Natural killer cell (primary cell): Measurements from ENCODE around the gene DGKK. TPM values are rescaled to one million over a fixed set of nuclear protein-coding genes. Genes with fewer than 3 reads are reported as not detected.

ENCODE experiments used
- ATAC-seq, 3 donors: fragments of 150-1000 bp in 2 of 3; fragments of 200-7000 bp in 1 of 3; cut with Tn5 transposase; 1 replicate in 1 of 3; 2 replicates in 2 of 3; pipeline ENCODE4 v1.10.0; 2021; ENCODE audit warnings: mild to moderate bottlenecking in 2 of 3, moderate library complexity in 2 of 3
- DNase-seq, 2 donors: peaks; one replicate each; pipeline versions ENCODE4 v3.0.0 to v3.0.0-alpha.2; 2013 to 2021; ENCODE audit warnings: mixed read lengths in 1 of 2
- H3K27ac ChIP-seq: one replicate; pipeline ENCODE4 v1.5.1; 2013; ENCODE audit warnings: mild to moderate bottlenecking, low read length
- H3K27me3 ChIP-seq: one replicate; pipeline ENCODE4 v1.6.1; 2013; ENCODE audit warnings: low read length; ENCODE audit not compliant: control insufficient read depth, insufficient read depth
- H3K36me3 ChIP-seq: one replicate; pipeline ENCODE4 v1.6.1; 2013; ENCODE audit warnings: low read length; ENCODE audit not compliant: control insufficient read depth, insufficient read depth
- H3K4me1 ChIP-seq: one replicate; pipeline ENCODE4 v1.6.1; 2013; ENCODE audit warnings: low read length; ENCODE audit not compliant: control insufficient read depth, insufficient read depth
- H3K4me3 ChIP-seq: one replicate; pipeline ENCODE4 v1.5.1; 2013; ENCODE audit warnings: low read length
- H3K9me3 ChIP-seq: one replicate; pipeline ENCODE4 v1.6.1; 2013; ENCODE audit warnings: low read length; ENCODE audit not compliant: control insufficient read depth, insufficient read depth
- H3K27ac Mint-ChIP-seq, 2 donors: one replicate each; pipeline ENCODE4 v1.8.0; 2022; ENCODE audit warnings: mild to moderate bottlenecking in 2 of 2, mixed read lengths in 2 of 2, moderate library complexity in 1 of 2
- H3K27me3 Mint-ChIP-seq, 2 donors: one replicate each; pipeline ENCODE4 v1.8.0; 2022; ENCODE audit warnings: low read depth in 2 of 2, mixed read lengths in 2 of 2
- H3K36me3 Mint-ChIP-seq: one replicate; pipeline ENCODE4 v1.8.0; 2022; ENCODE audit warnings: mixed read lengths
- H3K4me1 Mint-ChIP-seq, 2 donors: one replicate each; pipeline ENCODE4 v1.8.0; 2022; ENCODE audit warnings: mixed read lengths in 2 of 2
- H3K4me3 Mint-ChIP-seq: one replicate; pipeline ENCODE4 v1.8.0; 2022; ENCODE audit warnings: mild to moderate bottlenecking, moderate library complexity, mixed read lengths
- H3K9me3 Mint-ChIP-seq, 2 donors: one replicate each; pipeline ENCODE4 v1.8.0; 2022; ENCODE audit warnings: mixed read lengths in 2 of 2
- WGBS: methylation state at CpG from one replicate; pipeline ENCODE4 v1.1.7; 2013; ENCODE audit warnings: missing lambda C conversion rate; ENCODE audit not compliant: insufficient coverage; 5-methylcytosine and 5-hydroxymethylcytosine counted together
- intact Hi-C: fragments of 100-400 bp; cut with micrococcal nuclease; formaldehyde crosslinking; loops from one replicate; pipeline ENCODE4 v1.14.2; 2022
- total RNA-seq, 4 donors: library from RNA; stranded (reverse); fragments of 120-200 nt in 1 of 4; gene quantifications; one replicate each; pipeline versions ENCODE4 v1.2.3 to v1.2.4, GENCODE V29; 2013 to 2022
- TF ChIP-seq, protein P1 (sequence below): fragments of 200-600 bp; IDR thresholded peaks from one replicate; pipeline ENCODE4 v1.8.0; 2022; ENCODE audit warnings: antibody characterized with exemption

DGKK gene
- total RNA-seq, 3 donors from 2014 or later (not counting 1 experiment from before 2014, with no cell fraction given) = 8.8 to 11.4 (median 9.7) TPM

DNA sequence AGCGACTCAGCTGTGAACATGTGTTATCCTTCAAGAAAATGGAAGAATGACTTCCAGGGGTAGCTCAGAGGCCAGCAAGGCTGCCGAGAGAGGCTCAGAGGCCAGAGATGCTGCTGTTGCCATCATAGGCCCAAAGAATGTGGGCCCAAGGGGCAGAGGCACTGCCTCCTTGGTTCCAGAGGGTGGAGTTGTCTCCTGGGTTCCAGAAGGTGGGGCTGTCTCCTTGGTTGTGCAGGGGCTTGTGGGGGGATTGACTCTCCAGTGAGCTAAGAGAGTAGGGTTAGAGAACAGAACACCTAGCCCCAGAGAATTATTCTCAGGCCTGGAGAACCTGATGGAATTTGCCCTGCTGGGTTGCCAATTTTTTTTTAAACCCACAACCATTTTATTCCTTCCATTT, 62.6 kb downstream of the DGKK start:
- Histone ChIP-seq H3K36me3 (no peaks in the 10 kb centered on the region), H3K27me3 (no peaks in the 10 kb centered on the region), H3K9me3 (no peaks in the 10 kb centered on the region), H3K4me1 (no peaks in the 10 kb centered on the region), H3K27ac (no peak overlapping the region), H3K4me3 (no peak overlapping the region)
- Mint-ChIP-seq H3K4me1 (peaks cover 7 to 10% of the 10 kb centered on the region in 2 donors), H3K9me3 (peaks cover 0 to 3% of the 10 kb centered on the region in 2 donors), H3K36me3 (no peaks in the 10 kb centered on the region), H3K27me3 (peaks cover 0 to 18% of the 10 kb centered on the region in 2 donors), H3K27ac (no peak overlapping the region), H3K4me3 (no peak overlapping the region)
- intact Hi-C loops = no loop called here
- TF ChIP-seq, protein P1, sequence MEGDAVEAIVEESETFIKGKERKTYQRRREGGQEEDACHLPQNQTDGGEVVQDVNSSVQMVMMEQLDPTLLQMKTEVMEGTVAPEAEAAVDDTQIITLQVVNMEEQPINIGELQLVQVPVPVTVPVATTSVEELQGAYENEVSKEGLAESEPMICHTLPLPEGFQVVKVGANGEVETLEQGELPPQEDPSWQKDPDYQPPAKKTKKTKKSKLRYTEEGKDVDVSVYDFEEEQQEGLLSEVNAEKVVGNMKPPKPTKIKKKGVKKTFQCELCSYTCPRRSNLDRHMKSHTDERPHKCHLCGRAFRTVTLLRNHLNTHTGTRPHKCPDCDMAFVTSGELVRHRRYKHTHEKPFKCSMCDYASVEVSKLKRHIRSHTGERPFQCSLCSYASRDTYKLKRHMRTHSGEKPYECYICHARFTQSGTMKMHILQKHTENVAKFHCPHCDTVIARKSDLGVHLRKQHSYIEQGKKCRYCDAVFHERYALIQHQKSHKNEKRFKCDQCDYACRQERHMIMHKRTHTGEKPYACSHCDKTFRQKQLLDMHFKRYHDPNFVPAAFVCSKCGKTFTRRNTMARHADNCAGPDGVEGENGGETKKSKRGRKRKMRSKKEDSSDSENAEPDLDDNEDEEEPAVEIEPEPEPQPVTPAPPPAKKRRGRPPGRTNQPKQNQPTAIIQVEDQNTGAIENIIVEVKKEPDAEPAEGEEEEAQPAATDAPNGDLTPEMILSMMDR = no peak
- DNase-seq (no peak), ATAC-seq (no peak)
- 97% methylated on average over 2 of the region's 2 CpGs for WGBS

DNA sequence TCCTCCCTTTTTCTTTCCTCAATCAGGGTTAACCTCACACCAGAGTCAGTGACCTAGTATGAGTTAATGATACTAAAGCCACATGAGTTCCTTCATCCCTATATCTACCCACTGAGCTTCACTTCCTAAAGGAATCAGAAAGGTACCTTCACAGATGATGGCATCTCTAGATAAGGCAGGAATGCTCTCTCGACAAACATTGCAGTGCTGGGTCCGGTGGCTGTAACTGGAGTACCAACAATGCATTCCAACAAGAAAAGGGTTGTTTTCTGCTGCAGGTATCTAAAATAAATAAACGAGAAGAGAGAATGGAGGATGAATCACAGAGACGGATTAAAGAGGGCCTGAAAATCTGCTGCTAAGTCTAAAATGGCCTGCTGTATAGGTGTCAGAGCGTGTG, 66.7 kb downstream of the DGKK start:
- no peaks in the 10 kb centered on the region for H3K27me3 ChIP-seq
- Mint-ChIP-seq H3K9me3 (peaks cover 0 to 3% of the 10 kb centered on the region in 2 donors), H3K4me3 (no peak overlapping the region), H3K27ac (peak overlapping the region; percentile 31 to 71), H3K4me1 (peaks cover 16 to 20% of the 10 kb centered on the region in 2 donors), H3K27me3 (peaks cover 0 to 8% of the 10 kb centered on the region in 2 donors), H3K36me3 (no peaks in the 10 kb centered on the region)
- DNase-seq = no peak
- TF ChIP-seq, protein P1 = no peak
- no peak overlapping the region for H3K27ac ChIP-seq
- no peaks in the 10 kb centered on the region for H3K9me3 ChIP-seq
- 93% methylated on average over 5 of the region's 5 CpGs for WGBS
- ATAC-seq = no peak
- intact Hi-C loops = no loop called here
- H3K36me3 ChIP-seq = no peaks in the 10 kb centered on the region
- H3K4me1 ChIP-seq = no peaks in the 10 kb centered on the region
- H3K4me3 ChIP-seq = no peak overlapping the region

DNA sequence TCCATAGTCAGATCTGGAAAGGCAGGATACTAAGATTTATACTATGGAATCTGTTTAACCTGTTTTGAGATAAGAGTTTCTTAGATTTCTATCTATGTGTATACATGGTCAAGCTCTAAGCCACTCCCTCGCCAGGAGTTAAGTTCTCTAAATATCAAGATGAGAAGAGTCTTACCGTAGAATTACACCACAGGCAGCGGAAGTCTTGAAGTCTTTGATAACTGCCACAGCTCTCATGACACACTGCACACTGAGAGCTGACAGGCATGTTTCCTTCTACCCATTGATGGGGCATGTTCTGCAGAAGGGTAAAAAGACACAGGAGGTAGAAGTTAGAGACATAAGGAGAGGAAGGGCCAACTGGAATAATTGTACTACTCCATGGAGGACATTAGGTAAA, 67.7 kb downstream of the DGKK start:
- peak overlapping the region; percentile 40 to 71 for H3K27ac Mint-ChIP-seq
- no peaks in the 10 kb centered on the region for H3K36me3 Mint-ChIP-seq
- H3K9me3 Mint-ChIP-seq = peaks cover 0 to 3% of the 10 kb centered on the region in 2 donors
- TF ChIP-seq, protein P1 = no peak
- H3K4me3 Mint-ChIP-seq = peak overlapping the region; percentile 56
- H3K36me3 ChIP-seq = no peaks in the 10 kb centered on the region
- H3K4me1 Mint-ChIP-seq = peaks cover 22 to 31% of the 10 kb centered on the region in 2 donors
- H3K4me1 ChIP-seq = no peaks in the 10 kb centered on the region
- no peaks in the 10 kb centered on the region for H3K9me3 ChIP-seq
- 52% methylated on average over 3 of the region's 3 CpGs for WGBS
- no peak overlapping the region for H3K4me3 ChIP-seq
- no peak for DNase-seq
- no peaks in the 10 kb centered on the region for H3K27me3 ChIP-seq
- intact Hi-C loops = no loop called here
- H3K27ac ChIP-seq = peak overlapping the region; percentile 25
- peaks cover 0 to 14% of the 10 kb centered on the region in 2 donors for H3K27me3 Mint-ChIP-seq
- ATAC-seq = peak in 2 of 3 donors; percentile 53 to 54

DNA sequence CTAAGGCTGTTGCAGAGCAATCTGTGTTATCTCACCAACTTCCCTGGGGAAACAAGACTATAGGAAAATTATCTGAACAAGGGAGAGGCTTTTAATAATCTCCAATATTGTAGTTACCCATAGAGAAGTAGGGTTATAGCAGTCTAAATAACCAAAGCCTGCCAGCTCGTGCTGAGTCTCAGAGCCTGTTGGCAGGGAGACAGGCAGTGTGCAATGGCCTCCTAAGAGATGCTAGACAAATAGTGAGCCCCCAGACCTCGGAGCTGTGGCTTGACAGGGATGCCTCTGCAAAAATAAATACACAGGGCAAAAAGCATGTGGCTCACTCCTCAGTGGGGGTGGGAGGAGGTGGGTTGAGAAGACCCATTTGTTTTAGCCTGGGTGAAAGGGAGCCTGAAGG, 76.7 kb downstream of the DGKK start:
- TF ChIP-seq, protein P1 = no peak
- no peak overlapping the region for H3K4me3 Mint-ChIP-seq
- H3K9me3 ChIP-seq = no peaks in the 10 kb centered on the region
- peaks cover 2 to 12% of the 10 kb centered on the region in 2 donors for H3K27me3 Mint-ChIP-seq
- no peak for DNase-seq
- WGBS = 75% methylated on average over 2 of the region's 2 CpGs
- no peak for ATAC-seq
- intact Hi-C loops = no loop called here
- H3K27ac Mint-ChIP-seq = no peak overlapping the region
- H3K9me3 Mint-ChIP-seq = no peaks in the 10 kb centered on the region
- no peak overlapping the region for H3K27ac ChIP-seq
- peaks cover 12 to 48% of the 10 kb centered on the region in 2 donors for H3K4me1 Mint-ChIP-seq
- H3K4me1 ChIP-seq = no peaks in the 10 kb centered on the region
- no peaks in the 10 kb centered on the region for H3K36me3 Mint-ChIP-seq
- no peaks in the 10 kb centered on the region for H3K36me3 ChIP-seq
- no peak overlapping the region for H3K4me3 ChIP-seq
- no peaks in the 10 kb centered on the region for H3K27me3 ChIP-seq
